ENCODE data around the gene ENTPD7.

GRCh38 chr10:99674762-99675161, 15.5 kb downstream of the ENTPD7 start:
- no peak for TF ChIP-seq CTCF (IDR thresholded peaks at IDR 0.05)
- TF ChIP-seq POLR2A (IDR thresholded peaks at IDR 0.05), result no peak
- TF ChIP-seq EP300 (IDR thresholded peaks at IDR 0.05), result no peak
- TF ChIP-seq POLR2AphosphoS5 (IDR thresholded peaks at IDR 0.05), result no peak

Data from sigmoid colon (tissue), 4 donors.